OCI-M2 (cell line): ENCODE measurements around the gene EDEM3.

Experiments used
- DNase-seq: peaks from one replicate; lab custom pipeline; 2025; ENCODE audit not compliant: unreplicated experiment; lab: John Stamatoyannopoulos, UW

The EDEM3 gene

GRCh38 chr1:184743062-184743756 is 11.4 kb downstream of the EDEM3 start:
- no peak for DNase-seq

- DNase-seq = no peak
Observed at GRCh38 chr1:184740344-184740743, 14.3 kb downstream of the EDEM3 start.

- DNase-seq = no peak
Observed at GRCh38 chr1:184739796-184740195, 14.9 kb downstream of the EDEM3 start.

GRCh38 chr1:184739070-184739469 is 15.6 kb downstream of the EDEM3 start:
- no peak for DNase-seq

- no peak for DNase-seq
Observed at GRCh38 chr1:184734980-184735379, 19.7 kb downstream of the EDEM3 start.

- DNase-seq = no peak
Observed at GRCh38 chr1:184724843-184725242, 29.8 kb downstream of the EDEM3 start.

- no peak for DNase-seq
Observed at GRCh38 chr1:184716158-184716557, 38.5 kb downstream of the EDEM3 start.

- DNase-seq = no peak
Observed at GRCh38 chr1:184709418-184709817, 45.2 kb downstream of the EDEM3 start.

GRCh38 chr1:184708084-184708676 is 46.5 kb downstream of the EDEM3 start:
- no peak for DNase-seq

- DNase-seq = no peak
Observed at GRCh38 chr1:184705271-184705670, 49.4 kb downstream of the EDEM3 start.

GRCh38 chr1:184701816-184702215 is 52.8 kb downstream of the EDEM3 start:
- DNase-seq = no peak

GRCh38 chr1:184698969-184699368 is 55.7 kb downstream of the EDEM3 start:
- no peak for DNase-seq

- DNase-seq = no peak
Observed at GRCh38 chr1:184698016-184698415, 56.6 kb downstream of the EDEM3 start.

GRCh38 chr1:184696403-184696802 is 58.3 kb downstream of the EDEM3 start:
- DNase-seq = no peak

GRCh38 chr1:184695023-184695422 is 59.6 kb downstream of the EDEM3 start:
- no peak for DNase-seq

GRCh38 chr1:184693011-184693410 is 61.6 kb downstream of the EDEM3 start:
- no peak for DNase-seq

- no peak for DNase-seq
Observed at GRCh38 chr1:184691719-184692324, 62.8 kb downstream of the EDEM3 start.

- DNase-seq = no peak
Observed at GRCh38 chr1:184686540-184686939, 68.1 kb downstream of the EDEM3 start.

GRCh38 chr1:184685116-184685515 is 69.5 kb downstream of the EDEM3 start:
- no peak for DNase-seq

GRCh38 chr1:184684285-184685074 is 70.2 kb downstream of the EDEM3 start:
- DNase-seq = no peak

GRCh38 chr1:184682956-184683355 is 71.7 kb downstream of the EDEM3 start:
- DNase-seq = no peak
